Measurements from ENCODE around the gene ZFR2. TPM values are rescaled to one million over a fixed set of nuclear protein-coding genes. Genes with fewer than 3 reads are reported as not detected.

The ZFR2 gene
- total RNA-seq, 1 donor from 2014 or later, result 0.55 TPM

DNA sequence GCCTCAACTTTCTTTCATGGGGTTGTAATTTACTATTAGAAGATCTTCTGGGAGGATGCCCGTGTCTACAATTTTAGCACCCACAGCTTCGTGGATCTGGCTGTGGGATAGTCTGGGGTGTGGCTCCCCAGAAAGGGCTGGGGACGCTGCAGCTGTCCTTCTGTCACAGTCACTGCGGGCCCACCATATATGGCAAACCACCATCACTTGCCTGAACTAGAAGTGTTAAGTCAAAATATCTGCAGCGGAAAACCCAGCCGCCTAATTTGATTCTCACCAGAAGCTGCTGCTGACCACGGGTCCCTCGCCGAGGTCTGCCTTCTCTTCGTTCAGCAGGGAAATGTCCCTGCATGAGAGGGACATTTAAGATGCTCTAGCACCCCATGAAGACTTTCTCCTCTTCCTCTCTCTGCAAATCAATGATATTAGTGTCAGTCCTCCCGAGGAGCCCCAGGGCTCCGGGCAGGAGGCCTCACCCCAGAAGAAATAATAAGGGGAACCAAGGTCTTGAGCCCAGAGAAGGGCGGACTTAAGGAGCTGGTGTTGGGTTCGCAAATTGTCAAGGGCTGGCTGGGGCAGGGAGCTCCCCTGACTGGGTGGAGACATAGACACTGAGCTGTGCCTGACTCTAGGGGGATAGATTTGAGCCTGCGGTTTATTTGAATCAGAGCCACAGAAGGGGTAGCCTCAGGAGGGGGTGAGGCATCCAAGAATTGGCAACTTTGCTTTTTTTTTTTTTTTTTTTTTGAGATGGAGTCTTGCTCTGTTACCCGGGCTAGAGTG lies 79.7 kb downstream of the ZFR2 start:
- TF ChIP-seq, protein P1, sequence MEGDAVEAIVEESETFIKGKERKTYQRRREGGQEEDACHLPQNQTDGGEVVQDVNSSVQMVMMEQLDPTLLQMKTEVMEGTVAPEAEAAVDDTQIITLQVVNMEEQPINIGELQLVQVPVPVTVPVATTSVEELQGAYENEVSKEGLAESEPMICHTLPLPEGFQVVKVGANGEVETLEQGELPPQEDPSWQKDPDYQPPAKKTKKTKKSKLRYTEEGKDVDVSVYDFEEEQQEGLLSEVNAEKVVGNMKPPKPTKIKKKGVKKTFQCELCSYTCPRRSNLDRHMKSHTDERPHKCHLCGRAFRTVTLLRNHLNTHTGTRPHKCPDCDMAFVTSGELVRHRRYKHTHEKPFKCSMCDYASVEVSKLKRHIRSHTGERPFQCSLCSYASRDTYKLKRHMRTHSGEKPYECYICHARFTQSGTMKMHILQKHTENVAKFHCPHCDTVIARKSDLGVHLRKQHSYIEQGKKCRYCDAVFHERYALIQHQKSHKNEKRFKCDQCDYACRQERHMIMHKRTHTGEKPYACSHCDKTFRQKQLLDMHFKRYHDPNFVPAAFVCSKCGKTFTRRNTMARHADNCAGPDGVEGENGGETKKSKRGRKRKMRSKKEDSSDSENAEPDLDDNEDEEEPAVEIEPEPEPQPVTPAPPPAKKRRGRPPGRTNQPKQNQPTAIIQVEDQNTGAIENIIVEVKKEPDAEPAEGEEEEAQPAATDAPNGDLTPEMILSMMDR (IDR thresholded peaks at IDR 0.05), result no peak
- Histone ChIP-seq H3K4me3 (no peak overlapping the region), H3K27me3 (peaks cover 2% of the 10 kb centered on the region), H3K9me3 (no peaks in the 10 kb centered on the region), H3K36me3 (no peaks in the 10 kb centered on the region), H3K4me1 (no peaks in the 10 kb centered on the region), H3K27ac (no peak overlapping the region)
- DNase-seq (no peak), ATAC-seq (no peak)
- intact Hi-C loops (cut with DNase I), result no loop called here

DNA sequence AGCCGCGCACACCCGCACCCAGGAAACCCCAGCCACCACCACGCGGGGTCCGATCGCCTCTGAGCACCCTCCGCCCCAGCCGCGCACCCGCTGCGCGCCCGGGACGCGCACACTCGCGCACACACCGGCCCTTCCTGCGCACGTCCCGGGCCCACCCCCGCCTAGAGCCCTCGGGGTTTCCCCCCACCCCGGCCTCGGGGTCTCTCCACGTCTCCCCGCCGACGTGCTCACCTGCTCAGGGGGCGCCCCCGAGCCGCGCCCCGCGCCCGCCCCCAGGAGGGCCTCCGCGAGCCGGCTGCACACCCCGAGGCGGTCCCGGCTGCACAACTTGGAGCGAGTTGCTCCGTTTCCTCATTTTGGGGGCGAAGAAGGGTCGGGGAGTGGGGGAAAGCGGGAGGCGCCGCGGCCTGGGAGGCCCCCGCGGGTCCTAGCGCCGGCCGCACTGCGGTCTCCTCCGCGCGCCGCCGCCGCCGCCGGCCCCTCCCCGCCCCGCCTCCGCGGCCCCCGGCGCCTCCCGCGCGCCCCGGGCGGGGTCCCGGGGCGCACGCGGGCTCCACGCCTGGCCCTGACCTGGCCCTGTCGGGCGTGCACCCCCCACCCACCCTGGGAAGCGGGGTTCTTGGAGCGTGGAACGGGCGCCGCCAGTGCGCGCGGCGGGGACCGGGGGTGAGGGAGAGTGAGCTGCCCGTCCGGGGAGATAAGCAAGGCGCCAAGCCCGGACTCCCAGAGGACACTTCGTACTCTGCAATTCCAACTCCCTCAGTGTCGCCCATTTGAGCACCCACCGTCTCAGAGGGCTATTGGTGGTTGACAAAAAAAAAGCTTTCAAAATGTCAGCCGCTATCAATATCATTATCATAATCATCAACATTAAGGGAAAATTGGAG lies 82.7 kb downstream of the ZFR2 start, which contains the start of gene MATK:
Gene MATK (minus strand): TSS at position 444 of the 887 bp plus-strand sequence. CDS start 1,246 bp downstream, outside the sequence.
- Histone ChIP-seq H3K27me3 (peaks cover 7% of the 10 kb centered on the region), H3K4me1 (no peaks in the 10 kb centered on the region), H3K27ac (peak within 1 kb of the TSS; percentile 24), H3K4me3 (peak within 1 kb of the TSS; percentile 51), H3K36me3 (no peaks in the 10 kb centered on the region), H3K9me3 (peaks cover 10% of the 10 kb centered on the region)
- DNase-seq (no peak), ATAC-seq (peak; percentile 38)
- TF ChIP-seq, protein P1 (IDR thresholded peaks at IDR 0.05), result no peak
- intact Hi-C loops (cut with DNase I), result no loop called here

DNA sequence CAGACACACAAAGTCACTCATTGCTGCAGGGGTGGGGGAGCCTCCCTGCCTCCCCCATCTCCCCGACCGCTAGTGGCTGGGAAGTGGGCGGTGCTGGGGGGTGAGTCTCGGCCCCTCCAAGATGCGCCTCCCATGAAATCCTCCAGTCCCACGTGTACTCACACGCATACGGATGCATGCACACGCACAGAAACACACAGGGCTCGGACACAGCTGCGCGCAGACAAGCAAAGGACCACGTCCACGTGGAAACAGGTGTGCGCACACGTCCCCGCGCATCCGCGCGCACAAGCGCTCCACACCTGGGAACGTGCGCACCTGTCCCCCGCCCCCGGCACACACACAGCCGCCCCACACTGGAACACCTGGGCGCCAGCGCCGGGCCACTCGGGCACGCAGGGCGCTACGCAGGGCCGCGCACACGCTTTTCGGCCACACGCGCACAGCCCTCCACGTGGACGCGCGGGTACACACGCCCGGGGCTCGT lies 83.3 kb downstream of the ZFR2 start:
- TF ChIP-seq, protein P1 (IDR thresholded peaks at IDR 0.05), result no peak
- Histone ChIP-seq H3K9me3 (peaks cover 14% of the 10 kb centered on the region), H3K4me1 (no peaks in the 10 kb centered on the region), H3K4me3 (peak overlapping the region; percentile 51), H3K27me3 (peaks cover 7% of the 10 kb centered on the region), H3K27ac (peak overlapping the region; percentile 24), H3K36me3 (no peaks in the 10 kb centered on the region)
- intact Hi-C loops (cut with DNase I), result no loop called here
- ATAC-seq, result peak; percentile 20
- no peak for DNase-seq

DNA sequence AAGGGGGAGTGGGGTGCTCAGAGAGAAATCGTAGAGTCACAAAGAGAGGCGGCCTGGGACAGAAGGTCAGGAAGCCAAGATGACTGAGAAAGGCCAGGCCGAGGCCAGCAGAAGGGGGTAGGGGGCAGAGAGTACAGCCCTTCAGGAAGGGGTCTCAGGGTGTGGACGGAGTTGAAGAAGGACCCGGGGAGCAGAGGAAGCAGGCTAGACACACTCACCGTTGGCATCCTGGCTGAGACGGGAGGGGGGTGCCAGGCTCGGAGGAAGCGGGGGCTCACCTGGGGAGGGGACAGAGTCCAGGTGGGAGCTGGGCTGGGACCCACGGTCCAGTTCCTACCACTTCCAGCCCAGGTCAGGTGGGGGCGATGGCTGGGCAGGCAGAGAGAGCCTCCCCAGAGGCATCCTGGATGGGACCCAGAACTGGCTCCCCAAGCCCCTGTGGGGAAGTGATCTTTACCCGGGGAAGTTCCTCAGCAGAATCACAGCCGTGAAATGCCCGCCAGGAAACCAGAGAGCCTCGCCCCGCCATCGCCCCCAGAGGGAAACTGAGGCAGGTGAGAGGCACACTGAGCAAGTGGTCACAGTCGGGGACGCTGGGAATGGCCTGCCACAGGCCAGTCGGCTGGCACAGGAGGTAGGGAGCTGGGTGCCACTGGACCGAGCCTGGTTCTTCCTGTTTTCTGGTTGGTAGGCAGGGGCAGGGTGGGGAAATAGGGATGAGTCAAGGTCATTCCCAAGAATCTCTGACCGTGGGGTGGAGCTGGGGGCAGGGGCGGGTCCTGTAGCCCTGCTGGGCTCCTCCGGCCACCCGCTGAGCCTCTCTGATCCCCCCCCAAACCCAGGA lies 84.0 kb downstream of the ZFR2 start:
- TF ChIP-seq, protein P1 (IDR thresholded peaks at IDR 0.05), result no peak
- peaks cover 14% of the 10 kb centered on the region for H3K9me3 ChIP-seq
- intact Hi-C loops (cut with DNase I), result no loop called here
- no peaks in the 10 kb centered on the region for H3K4me1 ChIP-seq
- ATAC-seq (peak; percentile 72), DNase-seq (peak; percentile 76)
- H3K4me3 ChIP-seq, result peak overlapping the region; percentile 51
- peaks cover 7% of the 10 kb centered on the region for H3K27me3 ChIP-seq
- no peak overlapping the region for H3K27ac ChIP-seq
- H3K36me3 ChIP-seq, result no peaks in the 10 kb centered on the region
